Fibroblast of lung (primary cell): Measurements from ENCODE around the gene ADIRF. TPM values are rescaled to one million over a fixed set of nuclear protein-coding genes. Genes with fewer than 3 reads are reported as not detected.

ENCODE experiments used
- DNase-seq, 2 donors: peaks; one replicate each; pipeline versions ENCODE4 v3.0.0 to v3.0.0-alpha.2; 2010; ENCODE audit warnings: low read depth in 2 of 2
- H2AFZ ChIP-seq: 2 replicates; pipeline ENCODE4 v1.5.1; 2012; ENCODE audit warnings: low read length, control low read depth, inconsistent platforms
- H3K27ac ChIP-seq: 2 replicates; pipeline ENCODE4 v1.5.1; 2011; ENCODE audit warnings: low read length, control low read depth; ENCODE audit not compliant: insufficient read depth
- H3K27me3 ChIP-seq: 2 replicates; pipeline ENCODE4 v1.5.1; 2011; ENCODE audit warnings: mild to moderate bottlenecking, low read length; ENCODE audit not compliant: control insufficient read depth, insufficient read depth
- H3K36me3 ChIP-seq: 2 replicates; pipeline ENCODE4 v1.5.1; 2011; ENCODE audit warnings: low read length; ENCODE audit not compliant: control insufficient read depth, insufficient read depth
- H3K4me1 ChIP-seq: 2 replicates; pipeline ENCODE4 v1.5.1; 2011; ENCODE audit warnings: low read length; ENCODE audit not compliant: control insufficient read depth, insufficient read depth; ENCODE audit errors: extremely low read depth
- H3K4me2 ChIP-seq: 2 replicates; pipeline ENCODE4 v1.5.1; 2011; ENCODE audit warnings: low read length, control low read depth; ENCODE audit not compliant: insufficient read depth; ENCODE audit errors: extremely low read depth
- H3K4me3 ChIP-seq, 4 experiments: fragments of 200-600 bp in 1 of 4; sonication (generic) in 1 of 4; replicated peaks in 1 of 4; 2 replicates each; pipeline ENCODE4 v1.5.1; 2011 to 2016; ENCODE audit warnings: low read length in 4 of 4, low read depth in 3 of 4, mild to moderate bottlenecking in 3 of 4, control low read depth in 2 of 4, inconsistent platforms in 1 of 4, mixed read lengths in 1 of 4; ENCODE audit not compliant: insufficient read depth in 1 of 4; ENCODE audit errors: control extremely low read depth in 1 of 4
- H3K79me2 ChIP-seq: 2 replicates; pipeline ENCODE4 v1.5.1; 2012; ENCODE audit warnings: mild to moderate bottlenecking, low read length, inconsistent platforms; ENCODE audit not compliant: control insufficient read depth, insufficient read depth
- H3K9ac ChIP-seq: 2 replicates; pipeline ENCODE4 v1.5.1; 2011; ENCODE audit warnings: mild to moderate bottlenecking, low read length, control low read depth; ENCODE audit not compliant: insufficient read depth
- H3K9me3 ChIP-seq: 2 replicates; pipeline ENCODE4 v1.5.1; 2012; ENCODE audit warnings: low read depth, low read length; ENCODE audit not compliant: control insufficient read depth, insufficient read depth
- H4K20me1 ChIP-seq: 2 replicates; pipeline ENCODE4 v1.5.1; 2011; ENCODE audit warnings: low read length; ENCODE audit not compliant: control insufficient read depth, insufficient read depth; ENCODE audit errors: extremely low read depth
- CTCF ChIP-seq, 2 donors: IDR thresholded peaks in 1 of 2; conservative IDR thresholded peaks in 1 of 2; 1 replicate in 1 of 2; 2 replicates in 1 of 2; pipeline ENCODE4 v1.5.1; 2011 to 2012; ENCODE audit warnings: low read length in 2 of 2, control low read depth in 1 of 2, inconsistent platforms in 1 of 2, low read depth in 1 of 2, mild to moderate bottlenecking in 1 of 2
- EZH2 ChIP-seq: IDR thresholded peaks from 2 replicates; pipeline ENCODE4 v1.5.1; 2012; ENCODE audit warnings: low read length, control low read depth, mild to moderate bottlenecking; ENCODE audit errors: missing control alignments
- polyA plus RNA-seq, 2 donors: library from polyadenylated mRNA; depleted of rRNA in 1 of 2; stranded (reverse) in 1 of 2; unstranded in 1 of 2; fragments of >200 nt; gene quantifications; 2 replicates each; pipeline ENCODE4 v1.2.1, GENCODE V29; 2011 to 2012; ENCODE audit warnings: missing spikeins in 1 of 2
- total RNA-seq: library from RNA; depleted of rRNA; stranded (reverse); fragments of >200 nt; gene quantifications from 2 replicates; pipeline ENCODE4 v1.2.1, GENCODE V29; 2014

ADIRF gene
- total and polyA plus RNA-seq, 2 donors (not counting 1 experiment from before 2014, with no cell fraction given): 39.4 to 142 TPM

- Histone ChIP-seq H3K27ac (no peak overlapping the region), H2AFZ (peak overlapping the region; percentile 20), H3K36me3 (no peaks in the 10 kb centered on the region), H3K79me2 (no peaks in the 10 kb centered on the region), H3K4me1 (peaks cover 6% of the 10 kb centered on the region), H3K9ac (no peak overlapping the region), H3K27me3 (no peaks in the 10 kb centered on the region), H3K4me2 (no peak overlapping the region), H3K4me3 (no peak overlapping the region), H4K20me1 (no peaks in the 10 kb centered on the region), H3K9me3 (no peaks in the 10 kb centered on the region)
- TF ChIP-seq EZH2 (no peak), CTCF (conservative IDR thresholded peaks at IDR 0.05 in 1 of 2, IDR thresholded peaks at IDR 0.05 in 1 of 2; ENCODE audit: low read depth in 1 of 2, low read length in 2 of 2) (no peak)
- peak; percentile 67 to 76 for DNase-seq
Observed at GRCh38 chr10:86953747-86954680, 14.3 kb upstream of the ADIRF start.

GRCh38 chr10:86954681-86955500 is 13.4 kb upstream of the ADIRF start:
- no peak overlapping the region for H3K9ac ChIP-seq
- H3K27ac ChIP-seq: no peak overlapping the region

More at GRCh38 chr10:86954681-86955500, 13.4 kb upstream of the ADIRF start:
- no peaks in the 10 kb centered on the region for H3K36me3 ChIP-seq
- no peaks in the 10 kb centered on the region for H4K20me1 ChIP-seq
- no peak for TF ChIP-seq EZH2
- no peak for TF ChIP-seq CTCF (conservative IDR thresholded peaks at IDR 0.05 in 1 of 2, IDR thresholded peaks at IDR 0.05 in 1 of 2; ENCODE audit: low read depth in 1 of 2, low read length in 2 of 2)
- H3K4me3 ChIP-seq: no peak overlapping the region
- H3K4me2 ChIP-seq: no peak overlapping the region
- no peaks in the 10 kb centered on the region for H3K27me3 ChIP-seq
- peak overlapping the region; percentile 20 for H2AFZ ChIP-seq
- no peaks in the 10 kb centered on the region for H3K79me2 ChIP-seq
- H3K9me3 ChIP-seq: no peaks in the 10 kb centered on the region
- no peak for DNase-seq
- peaks cover 13% of the 10 kb centered on the region for H3K4me1 ChIP-seq
